Lower leg skin (tissue), 4 donors: Measurements from ENCODE around the gene NRG3. TPM values are rescaled to one million over a fixed set of nuclear protein-coding genes. Genes with fewer than 3 reads are reported as not detected.

Experiments
- DNase-seq, 2 donors: peaks; one replicate each; pipeline ENCODE4 v3.0.0-alpha.2; 2019; ENCODE audit warnings: low spot score in 2 of 2
- H3K4me3 ChIP-seq: fragments of 200-600 bp; sonication (generic); 2 replicates; pipeline ENCODE4 v1.5.1; 2017; ENCODE audit warnings: mild to moderate bottlenecking, low read depth; ENCODE audit not compliant: poor library complexity, severe bottlenecking
- CTCF ChIP-seq, 3 donors: fragments of 450-650 bp; IDR thresholded peaks; one replicate each; pipeline ENCODE4 v1.5.1; 2016; ENCODE audit warnings: antibody characterized with exemption in 3 of 3, mild to moderate bottlenecking in 3 of 3, moderate library complexity in 2 of 3
- POLR2A ChIP-seq, 2 donors: fragments of 450-650 bp; IDR thresholded peaks; one replicate each; pipeline ENCODE4 v1.6.1; 2016 to 2017; ENCODE audit warnings: antibody characterized with exemption in 2 of 2, mild to moderate bottlenecking in 1 of 2, moderate library complexity in 1 of 2
- WGBS, 2 donors: methylation state at CpG; one replicate each; pipeline ENCODE4 v1.1.5; 2018; 5-methylcytosine and 5-hydroxymethylcytosine counted together
- intact Hi-C: fragments of 100-400 bp; cut with DNase I; formaldehyde crosslinking; loops from one replicate; pipeline ENCODE4 v1.15.0; 2023; ENCODE audit warnings: low total_unique reads
- total RNA-seq, 4 donors: library from RNA; depleted of rRNA; stranded (reverse); fragments of >200 nt; gene quantifications; one replicate each; pipeline ENCODE4 v1.1.0, GENCODE V29; 2016

Gene NRG3
- total RNA-seq, 4 donors from 2014 or later, result 0.15 to 2.5 (median 0.50) TPM

DNA sequence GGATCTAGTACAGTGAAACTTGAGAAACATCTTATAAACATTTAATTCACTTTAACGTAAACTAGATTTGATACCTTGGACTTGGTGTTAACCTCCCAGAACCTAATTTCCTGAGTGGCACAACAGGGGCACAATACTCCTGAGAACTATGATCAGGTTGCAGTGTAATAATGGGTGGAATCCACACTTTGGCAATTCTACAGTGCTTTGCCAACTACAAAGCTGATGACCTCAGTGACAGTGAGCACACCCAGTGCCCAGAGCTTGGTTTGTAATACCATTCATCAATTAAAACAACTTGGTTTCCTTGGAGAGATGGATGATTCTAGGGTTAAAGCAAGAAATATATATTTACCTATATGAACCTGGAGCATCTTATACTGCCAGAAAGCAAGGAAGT lies 379.2 kb downstream of the NRG3 start:
- H3K4me3 ChIP-seq, result no peak overlapping the region
- DNase-seq, result no peak
- intact Hi-C loops, result no loop called here
- WGBS, 2 donors, result 88 to 94% methylated on average over 1 of the region's 1 CpG
- TF ChIP-seq POLR2A (IDR thresholded peaks at IDR 0.05) (no peak), CTCF (IDR thresholded peaks at IDR 0.05) (no peak)

DNA sequence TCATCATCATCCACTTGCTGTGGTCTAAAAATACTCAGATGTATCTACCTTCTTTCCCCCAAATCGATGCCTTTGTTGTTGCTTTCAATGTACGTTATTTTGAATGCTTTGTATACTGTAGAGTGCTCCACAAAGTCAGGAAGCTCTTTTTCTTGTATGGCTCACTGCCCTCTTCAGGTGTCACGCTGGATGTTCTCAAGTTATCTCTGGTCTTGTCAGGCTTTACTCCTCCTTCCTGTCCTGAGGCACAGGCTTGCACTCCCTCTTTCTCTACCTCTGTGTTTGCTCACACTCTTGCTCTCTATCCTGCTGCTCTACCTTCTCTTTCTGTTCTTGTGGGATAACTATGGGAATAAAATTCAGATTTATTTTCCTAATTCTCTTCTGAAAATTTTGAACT lies 381.3 kb downstream of the NRG3 start:
- no peak for DNase-seq
- H3K4me3 ChIP-seq, result no peak overlapping the region
- TF ChIP-seq CTCF (IDR thresholded peaks at IDR 0.05) (no peak), POLR2A (IDR thresholded peaks at IDR 0.05) (no peak)
- intact Hi-C loops, result no loop called here
- 66 to 70% methylated on average over 3 of the region's 3 CpGs for WGBS, 2 donors

GRCh38 chr10:82266438-82266837 lies 391.4 kb downstream of the NRG3 start:
- H3K4me3 ChIP-seq, result no peak overlapping the region
- intact Hi-C loops, result no loop called here
- no peak for DNase-seq
- 46 to 58% methylated on average over 1 of the region's 1 CpG for WGBS, 2 donors
- no peak for TF ChIP-seq CTCF (IDR thresholded peaks at IDR 0.05)
- TF ChIP-seq POLR2A (IDR thresholded peaks at IDR 0.05), result no peak

DNA sequence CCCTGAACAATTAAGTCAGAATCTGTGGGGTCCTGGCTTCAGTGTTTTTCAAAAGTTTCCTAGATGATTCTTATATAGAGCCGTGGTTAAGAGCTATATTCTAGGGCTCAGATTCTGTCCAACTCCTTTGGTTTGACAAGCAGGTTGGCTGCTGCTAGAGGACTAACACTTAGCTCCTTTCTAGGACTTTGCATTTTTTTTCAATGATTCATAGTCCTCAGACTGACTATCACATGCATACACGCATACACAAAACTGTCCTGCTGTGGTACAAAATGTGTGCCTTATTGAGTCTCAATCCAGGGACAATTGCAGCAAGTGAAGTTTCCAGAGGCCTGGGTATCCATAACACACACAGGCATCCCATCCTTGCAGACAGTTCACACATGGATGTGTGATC lies 392.0 kb downstream of the NRG3 start:
- H3K4me3 ChIP-seq, result no peak overlapping the region
- 66 to 68% methylated on average over 2 of the region's 2 CpGs for WGBS, 2 donors
- intact Hi-C loops, result no loop called here
- DNase-seq, result no peak
- TF ChIP-seq CTCF (IDR thresholded peaks at IDR 0.05) (no peak), POLR2A (IDR thresholded peaks at IDR 0.05) (no peak)

- 62 to 63% methylated on average over 2 of the region's 2 CpGs for WGBS, 2 donors
- no peak for DNase-seq
- no peak overlapping the region for H3K4me3 ChIP-seq
- intact Hi-C loops, result no loop called here
- TF ChIP-seq CTCF (IDR thresholded peaks at IDR 0.05) (no peak), POLR2A (IDR thresholded peaks at IDR 0.05) (no peak)
Observed at GRCh38 chr10:82267465-82267864, 392.5 kb downstream of the NRG3 start.

GRCh38 chr10:82267960-82268359 lies 393.0 kb downstream of the NRG3 start:
- 59 to 62% methylated on average over 2 of the region's 2 CpGs for WGBS, 2 donors
- DNase-seq, result no peak
- H3K4me3 ChIP-seq, result no peak overlapping the region
- no peak for TF ChIP-seq POLR2A (IDR thresholded peaks at IDR 0.05)
- no peak for TF ChIP-seq CTCF (IDR thresholded peaks at IDR 0.05)
- intact Hi-C loops, result no loop called here
